Vagina (tissue), 2 donors: ENCODE results near the gene ZSCAN18. TPM values are rescaled to one million over a fixed set of nuclear protein-coding genes. Genes with fewer than 3 reads are reported as not detected.

Experiments used
- DNase-seq, 2 donors: peaks; one replicate each; pipeline ENCODE4 v3.0.0-alpha.2; 2017; ENCODE audit errors: extremely low spot score in 2 of 2
- H3K27ac ChIP-seq: fragments of 200-600 bp; sonication (generic); one replicate; pipeline ENCODE4 v1.5.1; 2019
- H3K27me3 ChIP-seq: fragments of 200-600 bp; sonication (generic); one replicate; pipeline ENCODE4 v1.5.1; 2019
- H3K36me3 ChIP-seq, 2 donors: fragments of 200-600 bp; sonication (generic); one replicate each; pipeline ENCODE4 v1.5.1; 2017 to 2019
- H3K4me1 ChIP-seq: fragments of 200-600 bp; sonication (generic); one replicate; pipeline ENCODE4 v1.5.1; 2019
- H3K4me3 ChIP-seq, 2 donors: fragments of 200-600 bp; sonication (generic); 1 replicate in 1 of 2; 2 replicates in 1 of 2; pipeline ENCODE4 v1.5.1; 2016 to 2019
- H3K9me3 ChIP-seq: fragments of 200-600 bp; sonication (generic); one replicate; pipeline ENCODE4 v1.5.1; 2019
- POLR2A ChIP-seq, 2 donors: fragments of 450-650 bp; IDR thresholded peaks; one replicate each; pipeline ENCODE4 v1.6.1; 2017; ENCODE audit warnings: antibody characterized with exemption in 2 of 2, mild to moderate bottlenecking in 2 of 2, moderate library complexity in 2 of 2
- POLR2AphosphoS5 ChIP-seq, 2 donors: sonication (generic); formaldehyde crosslinking; IDR thresholded peaks; one replicate each; pipeline ENCODE4 v1.9.0; 2017; ENCODE audit warnings: antibody characterized with exemption in 2 of 2, mild to moderate bottlenecking in 2 of 2, low read depth in 1 of 2; ENCODE audit not compliant: insufficient read depth in 1 of 2
- intact Hi-C: fragments of 100-400 bp; cut with DNase I; formaldehyde crosslinking; loops from one replicate; pipeline ENCODE4 v1.15.1; 2023
- total RNA-seq: library from RNA; depleted of rRNA; stranded (reverse); fragments of >200 nt; gene quantifications from one replicate; pipeline ENCODE4 v1.2.3, GENCODE V29; 2016
- TF ChIP-seq, protein P1 (sequence below), 3 experiments: fragments of 450-650 bp in 2 of 3; fragments of 200-600 bp in 1 of 3; sonication (generic) in 1 of 3; IDR thresholded peaks; one replicate each; pipeline ENCODE4 v1.5.1; 2017 to 2019; ENCODE audit warnings: antibody characterized with exemption in 3 of 3, mild to moderate bottlenecking in 2 of 3, moderate library complexity in 2 of 3

The ZSCAN18 gene
- total RNA-seq, 1 donor from 2014 or later, result 61.4 TPM

DNA sequence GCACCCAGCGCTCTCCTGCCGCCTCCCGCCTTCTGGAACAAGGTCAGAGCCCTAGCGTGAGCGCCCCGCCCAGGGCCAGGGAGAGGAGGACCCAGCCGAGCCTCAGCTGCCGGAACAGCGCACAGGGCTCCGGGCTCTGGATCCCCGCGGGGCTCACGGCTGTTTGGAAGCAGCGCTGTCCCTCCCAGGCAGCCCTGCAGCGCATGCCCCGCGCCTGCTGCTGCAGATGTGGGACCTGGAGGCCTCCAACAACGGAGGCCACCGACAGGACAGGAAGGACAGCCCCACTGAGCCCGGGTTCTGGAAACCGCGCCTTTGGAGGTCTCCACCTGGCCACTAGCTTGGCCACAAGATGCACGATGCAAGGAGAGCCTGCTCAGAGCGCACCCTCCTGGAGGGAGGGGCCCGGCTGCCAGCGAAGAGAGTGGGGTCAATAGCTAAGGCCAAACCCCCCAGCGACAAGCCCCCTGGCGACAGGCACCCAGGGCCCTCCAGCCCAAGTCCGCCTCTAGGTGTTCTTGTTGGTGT, 12.6 kb downstream of the ZSCAN18 start:
- Histone ChIP-seq H3K4me1 (no peaks in the 10 kb centered on the region), H3K27ac (no peak overlapping the region), H3K9me3 (peaks cover 13% of the 10 kb centered on the region), H3K36me3 (peaks cover 0 to 64% of the 10 kb centered on the region in 2 donors), H3K4me3 (no peak overlapping the region), H3K27me3 (no peaks in the 10 kb centered on the region)
- no peak for DNase-seq
- TF ChIP-seq, protein P1, sequence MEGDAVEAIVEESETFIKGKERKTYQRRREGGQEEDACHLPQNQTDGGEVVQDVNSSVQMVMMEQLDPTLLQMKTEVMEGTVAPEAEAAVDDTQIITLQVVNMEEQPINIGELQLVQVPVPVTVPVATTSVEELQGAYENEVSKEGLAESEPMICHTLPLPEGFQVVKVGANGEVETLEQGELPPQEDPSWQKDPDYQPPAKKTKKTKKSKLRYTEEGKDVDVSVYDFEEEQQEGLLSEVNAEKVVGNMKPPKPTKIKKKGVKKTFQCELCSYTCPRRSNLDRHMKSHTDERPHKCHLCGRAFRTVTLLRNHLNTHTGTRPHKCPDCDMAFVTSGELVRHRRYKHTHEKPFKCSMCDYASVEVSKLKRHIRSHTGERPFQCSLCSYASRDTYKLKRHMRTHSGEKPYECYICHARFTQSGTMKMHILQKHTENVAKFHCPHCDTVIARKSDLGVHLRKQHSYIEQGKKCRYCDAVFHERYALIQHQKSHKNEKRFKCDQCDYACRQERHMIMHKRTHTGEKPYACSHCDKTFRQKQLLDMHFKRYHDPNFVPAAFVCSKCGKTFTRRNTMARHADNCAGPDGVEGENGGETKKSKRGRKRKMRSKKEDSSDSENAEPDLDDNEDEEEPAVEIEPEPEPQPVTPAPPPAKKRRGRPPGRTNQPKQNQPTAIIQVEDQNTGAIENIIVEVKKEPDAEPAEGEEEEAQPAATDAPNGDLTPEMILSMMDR (IDR thresholded peaks at IDR 0.05), result no peak
- TF ChIP-seq POLR2AphosphoS5 (IDR thresholded peaks at IDR 0.05; ENCODE audit: insufficient read depth in 1 of 2, low read depth in 1 of 2), result no peak
- TF ChIP-seq POLR2A (IDR thresholded peaks at IDR 0.05), result no peak
- intact Hi-C loops, result no loop called here

DNA sequence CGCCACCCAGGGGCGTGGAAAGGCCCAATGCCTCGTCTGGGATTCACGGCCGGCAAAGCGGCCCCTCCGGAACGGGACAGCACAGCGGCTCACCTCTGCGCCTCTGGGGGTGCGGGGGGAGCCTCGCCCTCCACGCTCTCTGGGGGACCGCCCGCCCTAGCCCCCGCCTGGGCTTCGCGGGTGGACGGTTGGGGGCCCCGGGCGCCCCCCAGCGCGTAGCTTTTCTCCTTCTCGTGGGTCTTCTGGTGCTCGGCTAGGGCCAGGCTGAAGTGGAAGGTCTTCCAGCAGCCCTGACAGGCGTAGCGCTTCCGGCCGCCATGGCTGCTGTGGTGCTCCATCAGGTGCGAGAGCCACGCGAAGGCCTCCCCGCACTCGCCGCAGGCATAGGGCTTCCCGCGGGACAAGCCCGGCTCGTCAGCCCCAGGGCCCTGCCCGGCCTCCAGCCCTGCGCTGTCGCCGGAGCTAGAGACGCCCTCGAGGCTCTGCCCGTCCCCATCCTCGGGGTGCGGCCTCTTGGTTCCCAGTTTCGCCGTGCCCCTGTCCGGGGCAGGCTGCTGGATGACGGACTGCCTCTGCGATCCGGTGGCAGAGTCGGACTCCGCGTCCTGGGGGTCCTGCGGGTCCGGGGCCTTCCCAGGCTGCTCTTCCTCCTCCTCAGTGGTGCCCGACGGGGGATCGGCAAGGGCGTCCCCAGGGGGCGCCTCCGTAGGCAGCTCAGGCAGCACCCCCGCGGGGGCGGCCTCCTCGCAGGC, 13.3 kb downstream of the ZSCAN18 start:
- no peaks in the 10 kb centered on the region for H3K4me1 ChIP-seq
- TF ChIP-seq, protein P1 (IDR thresholded peaks at IDR 0.05), result no peak
- no peak for TF ChIP-seq POLR2AphosphoS5 (IDR thresholded peaks at IDR 0.05; ENCODE audit: insufficient read depth in 1 of 2, low read depth in 1 of 2)
- no peak for TF ChIP-seq POLR2A (IDR thresholded peaks at IDR 0.05)
- H3K27ac ChIP-seq, result no peak overlapping the region
- peak overlapping the region in 1 of 2 donors; percentile 18 for H3K4me3 ChIP-seq
- intact Hi-C loops, result no loop called here
- DNase-seq, result no peak
- no peaks in the 10 kb centered on the region for H3K27me3 ChIP-seq
- H3K9me3 ChIP-seq, result peaks cover 13% of the 10 kb centered on the region
- H3K36me3 ChIP-seq, result peaks cover 0 to 60% of the 10 kb centered on the region in 2 donors

DNA sequence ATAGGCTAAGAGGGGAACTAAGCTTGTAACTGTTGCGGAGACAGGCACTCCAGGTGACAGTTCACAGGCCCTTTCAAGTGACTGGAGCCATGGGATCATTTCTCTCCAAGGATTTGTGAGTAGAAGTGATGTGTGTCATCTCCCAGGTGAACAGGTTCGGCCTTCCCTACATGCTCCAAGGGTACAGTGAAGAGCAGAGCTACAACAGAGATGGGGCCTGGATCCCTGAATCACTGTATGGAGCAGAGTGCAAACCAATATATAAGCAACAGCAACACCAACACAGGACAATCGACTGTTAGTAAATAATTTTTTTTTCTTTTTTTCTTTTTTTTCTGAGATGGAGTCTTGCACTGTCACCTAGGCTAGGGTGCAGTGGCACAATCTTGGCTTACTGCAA, 15.0 kb downstream of the ZSCAN18 start:
- Histone ChIP-seq H3K4me3 (no peak overlapping the region), H3K27ac (no peak overlapping the region), H3K27me3 (no peaks in the 10 kb centered on the region), H3K36me3 (peaks cover 0 to 51% of the 10 kb centered on the region in 2 donors), H3K9me3 (peaks cover 13% of the 10 kb centered on the region), H3K4me1 (no peaks in the 10 kb centered on the region)
- TF ChIP-seq POLR2AphosphoS5 (IDR thresholded peaks at IDR 0.05; ENCODE audit: insufficient read depth in 1 of 2, low read depth in 1 of 2) (no peak), POLR2A (IDR thresholded peaks at IDR 0.05) (no peak)
- TF ChIP-seq, protein P1 (IDR thresholded peaks at IDR 0.05), result no peak
- intact Hi-C loops, result no loop called here
- no peak for DNase-seq

DNA sequence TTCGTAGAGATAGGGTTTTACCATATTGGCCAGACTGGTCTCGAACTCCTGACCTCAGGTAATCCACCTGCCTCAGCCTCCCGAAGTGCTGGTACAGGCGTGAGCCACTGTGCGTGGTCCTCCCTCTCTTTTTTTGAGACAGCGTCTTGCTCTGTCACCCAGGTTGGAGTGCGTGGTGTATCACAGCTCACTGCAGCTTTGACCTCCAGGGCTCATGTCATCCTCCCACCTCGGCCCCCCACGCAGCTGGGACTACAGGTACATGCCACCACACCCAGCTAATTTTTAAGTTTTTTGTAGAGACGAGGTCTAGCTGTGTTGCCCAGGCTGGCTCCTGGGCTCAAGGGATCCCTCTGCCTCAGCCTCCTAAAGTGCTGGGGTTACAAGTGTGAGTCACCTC, 18.2 kb downstream of the ZSCAN18 start:
- H3K4me3 ChIP-seq, result no peak overlapping the region
- TF ChIP-seq POLR2AphosphoS5 (IDR thresholded peaks at IDR 0.05; ENCODE audit: insufficient read depth in 1 of 2, low read depth in 1 of 2), result no peak
- TF ChIP-seq POLR2A (IDR thresholded peaks at IDR 0.05), result no peak
- TF ChIP-seq, protein P1 (IDR thresholded peaks at IDR 0.05), result no peak
- peaks cover 13% of the 10 kb centered on the region for H3K9me3 ChIP-seq
- H3K27me3 ChIP-seq, result no peaks in the 10 kb centered on the region
- no peak overlapping the region for H3K27ac ChIP-seq
- no peaks in the 10 kb centered on the region for H3K4me1 ChIP-seq
- intact Hi-C loops, result no loop called here
- DNase-seq, result no peak
- H3K36me3 ChIP-seq, result peaks cover 0 to 19% of the 10 kb centered on the region in 2 donors
